Stimulated activated CD4-positive, alpha-beta T cell treated with anti-CD3 and anti-CD28 coated beads, Interleukin-4, amount 100 ng/mL, for 1 hour (primary cell): Measurements from ENCODE around the gene THAP10.
"Not testable (repeated sequence)": the region's sequence is repeated elsewhere in the genome, so short reads cannot be mapped to it uniquely, and the experiment has no call there.

Experiments
- DNase-seq: peaks from one replicate; pipeline ENCODE4 v3.0.0-alpha.2; 2020

The THAP10 gene

DNA sequence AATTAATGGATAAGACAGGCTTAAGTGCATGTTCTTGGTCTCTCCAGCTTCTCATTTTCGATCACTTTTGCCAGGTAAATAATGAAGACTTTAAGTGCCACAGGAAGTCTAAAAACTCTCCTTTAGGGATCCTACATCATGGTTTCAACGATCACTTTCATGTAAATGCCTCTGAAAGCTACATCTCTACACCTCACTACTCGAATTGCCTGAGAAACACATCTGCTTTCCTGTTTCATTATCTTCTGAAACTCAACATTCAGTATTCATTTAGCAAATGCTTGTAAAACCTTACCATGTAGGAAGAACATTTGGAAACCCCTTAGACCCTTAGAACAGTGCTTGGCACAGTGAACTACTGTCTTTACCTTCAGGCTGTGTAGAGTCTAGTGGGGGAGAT, 16.2 kb downstream of the THAP10 start:
- no peak for DNase-seq

- DNase-seq = no peak
Observed at GRCh38 chr15:70875001-70875782, 17.0 kb downstream of the THAP10 start.

DNA sequence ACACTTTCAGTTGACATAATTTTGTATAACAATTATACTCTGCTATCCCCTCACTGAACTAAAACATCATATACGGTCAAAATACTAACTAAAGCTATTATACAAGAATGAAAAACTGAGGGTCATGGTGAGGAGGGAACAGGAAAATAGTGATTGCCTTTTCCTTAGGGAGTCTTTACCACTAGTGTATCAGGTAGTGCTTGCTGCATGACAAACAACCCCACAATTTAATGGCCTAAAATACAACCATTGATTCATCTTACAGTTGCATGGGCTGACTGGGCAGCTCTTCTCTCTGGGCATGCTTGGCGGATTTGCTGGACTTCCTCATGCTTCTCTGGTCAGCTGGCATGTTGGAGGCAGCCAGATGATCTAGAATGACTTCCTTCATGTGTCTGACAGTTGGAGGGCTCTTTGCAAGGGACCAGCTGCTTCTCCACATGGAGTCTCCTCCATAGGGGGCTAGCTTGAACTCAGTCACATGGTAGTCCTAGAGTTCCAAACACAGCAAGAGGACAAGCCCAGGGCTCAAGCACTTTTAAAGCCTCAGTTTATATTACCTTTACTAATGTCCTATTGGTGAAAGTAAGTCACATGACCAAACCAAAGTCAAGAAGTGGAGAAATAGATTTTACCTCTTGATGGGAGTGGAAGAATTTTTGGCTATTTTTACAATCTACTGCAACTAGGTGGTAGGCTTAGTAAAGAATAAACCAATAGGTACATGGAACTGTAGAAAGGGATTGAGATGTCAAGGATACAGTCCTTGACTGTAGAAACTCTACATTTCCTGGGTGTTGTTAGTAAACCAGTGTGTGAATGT, 18.8 kb downstream of the THAP10 start:
- DNase-seq = no peak

GRCh38 chr15:70871490-70871889, 20.7 kb downstream of the THAP10 start:
- not testable (repeated sequence) for DNase-seq

- DNase-seq = no peak
Observed at GRCh38 chr15:70870051-70870450, 22.2 kb downstream of the THAP10 start.

- DNase-seq = no peak
Observed at GRCh38 chr15:70869346-70869745, 22.9 kb downstream of the THAP10 start.

GRCh38 chr15:70867911-70868467, 24.2 kb downstream of the THAP10 start:
- no peak for DNase-seq

GRCh38 chr15:70866982-70867641, 25.1 kb downstream of the THAP10 start:
- DNase-seq = no peak

DNA sequence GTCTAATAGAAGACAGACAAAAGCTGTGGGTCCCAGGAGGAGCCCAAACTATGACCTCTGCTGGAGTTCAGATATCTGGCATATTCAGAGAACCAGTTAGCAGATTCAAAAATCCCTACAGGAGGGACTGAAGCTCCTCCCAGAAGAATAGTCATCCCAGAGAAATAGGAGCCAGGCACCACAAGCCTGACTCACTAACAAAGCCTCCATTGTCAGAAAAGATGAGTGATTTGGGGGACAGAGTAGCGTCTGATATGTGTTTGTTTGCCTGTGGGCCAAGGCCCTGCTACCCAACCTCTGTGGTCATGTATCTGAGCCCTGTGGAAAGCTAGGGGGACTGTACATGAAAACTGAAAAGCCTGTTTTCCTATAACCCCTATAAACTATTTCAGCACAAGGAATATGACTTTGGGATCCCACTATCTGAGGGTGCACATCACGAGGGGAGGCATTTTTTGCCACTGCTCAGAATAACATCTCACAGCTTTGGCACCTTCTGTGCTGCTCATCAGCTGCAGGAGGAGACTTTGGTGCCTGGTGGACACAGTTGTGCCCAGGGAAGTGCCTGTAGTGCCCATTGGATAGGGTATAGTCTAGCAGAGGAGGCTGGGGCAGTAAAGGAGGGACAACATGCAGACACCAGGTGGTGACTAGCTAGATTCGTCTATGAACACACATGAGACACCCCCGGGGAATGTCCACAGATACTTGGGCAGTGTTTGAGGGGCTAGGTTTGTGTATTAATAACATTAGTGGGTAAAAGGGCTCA, 28.6 kb downstream of the THAP10 start:
- DNase-seq = no peak

- no peak for DNase-seq
Observed at GRCh38 chr15:70859998-70860397, 32.2 kb downstream of the THAP10 start.

DNA sequence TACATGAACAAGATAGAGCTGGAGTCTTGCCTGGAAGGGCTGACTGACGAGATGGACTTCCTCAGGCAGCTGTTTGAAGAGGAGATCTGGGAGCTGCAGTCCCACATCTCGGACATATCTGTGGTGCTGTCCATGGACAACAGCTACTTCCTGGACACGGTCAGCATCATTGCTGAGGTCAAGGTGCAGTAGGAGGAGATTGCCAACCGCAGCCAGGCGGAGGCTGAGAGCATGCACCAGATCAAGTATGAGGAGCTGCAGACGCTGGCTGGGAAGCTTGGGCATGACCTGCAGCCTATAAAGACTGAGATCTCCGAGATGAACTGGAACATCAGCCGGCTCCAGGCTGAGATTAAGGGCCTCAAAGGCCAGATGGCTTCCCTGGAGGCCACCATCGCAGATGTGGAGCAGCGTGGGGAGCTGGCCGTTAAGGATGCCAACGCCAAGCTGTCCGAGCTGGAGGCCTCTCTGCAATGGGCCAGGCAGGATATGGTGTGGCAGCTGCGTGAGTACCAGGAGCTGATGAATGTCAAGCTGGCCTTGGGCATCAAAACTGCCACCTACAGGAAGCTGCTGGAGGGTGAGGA, 32.8 kb downstream of the THAP10 start:
- DNase-seq = no peak

DNA sequence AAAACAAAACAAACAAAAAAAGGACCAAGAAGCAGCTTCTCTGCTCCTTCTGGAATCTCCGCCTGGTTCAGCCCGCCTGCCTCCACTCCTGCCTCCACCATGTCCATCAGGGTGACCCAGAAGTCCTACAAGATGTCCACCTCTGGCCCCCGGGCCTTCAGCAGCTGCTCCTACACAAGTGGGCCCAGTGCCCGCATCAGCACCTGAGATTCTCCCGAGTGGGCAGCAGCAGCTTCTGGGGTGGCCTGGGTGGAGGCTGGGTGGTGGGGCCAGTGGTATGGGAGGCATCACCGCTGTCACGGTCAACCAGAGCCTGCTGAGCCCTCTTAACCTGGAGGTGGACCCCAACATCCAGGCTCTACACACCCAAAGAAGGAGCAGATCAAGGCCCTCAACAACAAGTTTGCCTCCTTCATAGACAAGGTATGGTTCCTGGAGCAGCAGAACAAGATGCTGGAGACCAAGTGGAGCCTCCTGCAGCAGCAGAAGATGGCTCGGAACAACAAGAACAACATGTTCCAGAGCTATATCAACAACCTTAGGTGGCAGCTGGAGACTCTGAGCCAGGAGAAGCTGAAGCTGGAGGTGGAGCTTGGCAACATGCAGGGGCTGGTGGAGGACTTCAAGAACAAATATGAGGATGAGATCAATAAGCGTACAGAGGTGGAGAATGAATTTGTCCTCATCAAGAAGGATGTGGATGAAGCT, 33.5 kb downstream of the THAP10 start:
- not testable (repeated sequence) for DNase-seq

GRCh38 chr15:70857562-70858285, 34.5 kb downstream of the THAP10 start:
- no peak for DNase-seq

DNA sequence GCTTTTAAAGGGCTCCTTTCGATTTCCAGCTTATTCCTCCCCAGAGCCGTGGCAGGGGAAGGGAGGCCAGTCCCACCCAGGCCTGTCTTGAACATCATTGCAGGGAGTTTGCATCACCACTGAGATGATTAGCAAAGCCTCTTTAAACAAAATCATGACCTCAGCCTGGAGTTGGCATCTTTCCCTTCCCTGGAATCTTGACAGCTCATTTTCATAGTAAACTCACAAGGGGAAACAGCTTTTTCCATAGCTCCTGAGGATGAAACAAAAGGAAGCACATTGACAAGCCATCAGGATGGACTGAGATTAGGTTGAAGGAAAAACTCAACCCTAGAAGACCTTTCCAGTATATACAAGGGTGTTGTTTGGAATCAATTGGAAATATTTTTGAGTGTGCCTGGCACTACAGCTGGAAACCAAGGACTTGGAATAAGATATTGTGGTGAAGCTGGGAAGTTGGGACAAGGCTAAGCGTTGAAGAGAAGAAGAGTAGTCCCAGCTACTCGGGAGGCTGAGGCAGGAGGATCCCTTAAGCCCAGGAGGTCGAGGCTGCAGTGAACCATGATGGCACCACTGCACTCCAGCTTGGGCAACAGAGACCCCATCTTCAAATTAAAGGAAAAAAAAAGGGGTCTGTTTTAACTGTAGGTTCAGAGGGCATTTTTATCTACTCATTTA, 35.2 kb downstream of the THAP10 start:
- DNase-seq = no peak

DNA sequence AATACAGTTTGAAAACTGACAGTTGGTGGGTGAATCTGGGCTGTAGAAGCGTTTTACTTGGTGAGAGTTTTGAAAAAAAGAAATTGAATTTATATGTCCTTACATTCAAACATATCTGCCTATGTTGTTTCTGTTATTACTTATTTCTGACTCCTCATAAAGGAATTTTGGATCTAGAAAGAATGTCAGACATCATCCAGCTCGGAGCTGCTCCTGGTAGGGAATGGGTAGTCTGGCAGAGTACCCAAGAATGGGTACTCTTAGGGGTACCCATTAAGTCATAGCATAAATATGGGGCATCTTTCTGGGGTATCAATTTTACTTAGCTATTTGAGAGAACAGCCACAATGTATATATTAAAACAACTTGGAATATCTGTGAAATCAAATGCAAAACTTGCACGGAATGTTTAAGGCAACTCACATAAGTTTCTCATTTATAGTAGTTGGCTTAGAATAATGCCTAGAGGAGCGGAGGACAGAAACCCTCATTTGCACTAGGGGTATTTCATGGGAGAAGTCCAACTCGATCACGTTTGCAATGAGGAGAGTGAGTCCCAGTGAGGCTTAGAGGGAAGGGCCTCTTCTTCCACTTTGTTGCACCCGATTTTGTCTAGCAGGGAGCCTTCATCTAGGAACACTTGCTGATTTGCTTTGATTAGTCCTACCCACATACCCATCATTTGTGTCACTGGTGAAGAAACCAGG, 35.9 kb downstream of the THAP10 start:
- DNase-seq = no peak

GRCh38 chr15:70855764-70856163, 36.5 kb downstream of the THAP10 start:
- no peak for DNase-seq

- no peak for DNase-seq
Observed at GRCh38 chr15:70854666-70854976, 37.6 kb downstream of the THAP10 start.

GRCh38 chr15:70853973-70854665, 38.1 kb downstream of the THAP10 start, which contains the start of gene LARP6:
Gene LARP6 (minus strand): TSS chr15:70854157. CDS start chr15:70854088, 69 bp downstream.
- peak; percentile 41 for DNase-seq
